Sigmoid colon (tissue), 4 donors: ENCODE measurements around the gene GTF2IRD1.

ENCODE experiments used
- CTCF ChIP-seq, 4 experiments: fragments of 450-650 bp in 3 of 4; fragments of 200-600 bp in 1 of 4; IDR thresholded peaks; one replicate each; pipeline ENCODE4 v1.5.1; 2016 to 2019; ENCODE audit warnings: antibody characterized with exemption in 4 of 4, mild to moderate bottlenecking in 3 of 4, moderate library complexity in 2 of 4
- EP300 ChIP-seq, 4 donors: sonication (generic); formaldehyde crosslinking; IDR thresholded peaks; one replicate each; pipeline ENCODE4 v1.6.1; 2017; ENCODE audit warnings: antibody characterized with exemption in 4 of 4
- POLR2A ChIP-seq, 2 donors: fragments of 450-650 bp; IDR thresholded peaks; one replicate each; pipeline ENCODE4 v1.6.1; 2016; ENCODE audit warnings: antibody characterized with exemption in 2 of 2, mild to moderate bottlenecking in 2 of 2, moderate library complexity in 2 of 2
- POLR2AphosphoS5 ChIP-seq, 4 donors: sonication (generic); formaldehyde crosslinking; IDR thresholded peaks; one replicate each; pipeline ENCODE4 v1.6.1; 2017; ENCODE audit warnings: antibody characterized with exemption in 4 of 4

- no peak for TF ChIP-seq CTCF (IDR thresholded peaks at IDR 0.05)
- no peak for TF ChIP-seq POLR2A (IDR thresholded peaks at IDR 0.05)
- no peak for TF ChIP-seq EP300 (IDR thresholded peaks at IDR 0.05)
- no peak for TF ChIP-seq POLR2AphosphoS5 (IDR thresholded peaks at IDR 0.05)
Measured at GRCh38 chr7:74570533-74571156, 116.9 kb downstream of the GTF2IRD1 start.
